DMS 273 (cell line): ENCODE results near the gene TERT.
"Not testable (repeated sequence)": the region's sequence is repeated elsewhere in the genome, so short reads cannot be mapped to it uniquely, and the experiment has no call there.

Source experiments
- DNase-seq: peaks from one replicate; lab custom pipeline; 2025; ENCODE audit not compliant: unreplicated experiment; lab: John Stamatoyannopoulos, UW

The TERT gene

DNA sequence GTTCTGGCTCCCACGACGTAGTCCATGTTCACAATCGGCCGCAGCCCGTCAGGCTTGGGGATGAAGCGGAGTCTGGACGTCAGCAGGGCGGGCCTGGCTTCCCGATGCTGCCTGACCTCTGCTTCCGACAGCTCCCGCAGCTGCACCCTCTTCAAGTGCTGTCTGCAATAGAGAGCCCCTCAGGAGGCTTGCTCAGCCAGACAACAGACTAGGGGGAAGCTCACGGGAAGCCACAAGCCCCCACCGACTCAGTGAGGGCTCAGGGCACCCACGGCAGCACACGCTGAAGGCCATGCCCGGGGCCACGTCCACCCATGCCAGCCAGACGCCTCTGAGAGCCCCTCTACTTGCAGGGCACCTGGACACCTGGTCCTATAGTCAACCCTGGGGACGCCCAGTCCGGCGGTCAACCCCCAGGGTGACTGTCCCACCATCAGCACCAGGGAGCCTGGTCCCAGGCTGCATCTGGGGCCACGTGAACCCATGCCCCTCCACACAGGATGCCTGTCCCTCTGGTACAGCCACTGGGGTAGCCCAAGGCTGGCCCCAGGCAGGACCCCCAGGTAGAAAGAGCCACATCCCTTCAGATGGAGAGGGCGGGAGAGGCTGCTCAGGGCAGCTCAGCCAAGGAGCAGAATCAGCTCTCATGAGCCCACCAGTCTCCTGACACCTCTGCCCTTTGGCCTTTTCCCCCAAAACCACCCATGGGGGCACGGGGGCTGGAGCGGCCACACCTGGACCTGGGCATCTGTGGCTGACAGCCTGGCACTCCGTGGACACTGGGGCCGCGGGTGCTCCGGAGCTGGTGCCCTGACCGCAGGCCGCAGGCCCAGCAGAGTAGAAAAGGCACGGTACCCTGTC, 14.5 kb downstream of the TERT start:
- no peak for DNase-seq

DNA sequence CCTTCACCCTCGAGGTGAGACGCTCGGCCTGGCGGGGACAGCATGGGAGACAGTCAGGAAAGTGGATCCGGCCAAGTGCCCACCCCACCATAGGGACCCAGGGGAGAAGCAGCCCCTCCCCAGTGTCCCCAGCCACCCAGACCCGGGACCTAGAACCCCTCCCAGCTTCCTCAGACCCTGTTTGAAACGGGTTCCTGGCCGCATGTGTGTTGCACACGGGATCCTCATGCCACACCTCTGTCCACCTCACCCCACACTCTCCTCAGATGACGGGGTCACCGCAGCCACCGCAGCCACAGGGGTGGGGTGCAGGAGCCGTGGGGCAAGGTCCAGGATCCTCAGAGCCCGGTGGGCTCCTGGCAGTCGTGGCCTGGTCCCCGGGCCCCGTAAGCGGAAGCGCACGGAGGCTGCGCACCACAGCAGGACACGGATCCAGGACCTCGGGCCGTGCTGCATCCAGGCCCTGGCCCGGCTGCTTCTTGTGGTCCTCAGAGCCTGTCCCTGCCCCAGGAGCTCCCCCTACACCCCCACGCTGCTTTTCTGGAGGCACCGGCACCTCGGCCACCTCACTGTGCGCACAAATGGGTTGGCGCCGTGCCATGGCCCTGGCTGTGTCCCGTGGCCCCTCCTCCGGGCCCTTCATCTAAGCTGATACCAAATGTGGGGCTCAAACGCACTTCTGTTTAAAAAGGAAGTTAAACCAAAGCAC, 15.3 kb downstream of the TERT start:
- no peak for DNase-seq

DNA sequence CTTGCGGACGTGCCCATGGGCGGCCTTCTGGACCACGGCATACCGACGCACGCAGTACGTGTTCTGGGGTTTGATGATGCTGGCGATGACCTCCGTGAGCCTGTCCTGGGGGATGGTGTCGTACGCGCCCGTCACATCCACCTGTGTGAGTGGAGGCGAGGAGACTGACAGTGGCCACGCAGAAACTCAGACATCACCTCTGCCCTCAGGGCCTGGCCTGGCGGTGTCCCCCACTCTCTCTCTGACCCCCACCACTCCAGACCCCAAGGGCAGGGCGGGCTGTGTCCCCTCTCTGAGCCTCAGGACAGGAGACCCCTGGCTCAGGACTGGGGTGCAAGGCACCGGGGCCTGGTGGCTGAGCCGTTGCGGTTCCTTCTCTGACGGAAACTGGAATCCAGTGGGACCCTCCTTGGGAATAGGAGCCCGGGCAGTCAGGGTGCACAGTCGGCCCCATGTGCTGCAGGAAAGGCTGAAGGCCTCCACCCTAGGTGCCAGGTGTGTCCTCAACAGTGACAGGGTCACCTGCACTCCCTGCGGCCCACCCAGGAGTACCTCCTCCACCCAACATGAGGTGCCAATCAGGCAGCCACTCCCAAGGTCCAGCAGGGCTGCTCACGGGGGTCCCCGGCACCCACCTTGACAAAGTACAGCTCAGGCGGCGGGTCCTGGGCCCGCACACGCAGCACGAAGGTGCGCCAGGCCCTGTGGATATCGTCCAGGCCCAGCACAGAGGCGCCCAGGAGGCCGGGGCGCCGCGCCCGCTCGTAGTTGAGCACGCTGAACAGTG, 16.0 kb downstream of the TERT start:
- DNase-seq, result no peak

DNA sequence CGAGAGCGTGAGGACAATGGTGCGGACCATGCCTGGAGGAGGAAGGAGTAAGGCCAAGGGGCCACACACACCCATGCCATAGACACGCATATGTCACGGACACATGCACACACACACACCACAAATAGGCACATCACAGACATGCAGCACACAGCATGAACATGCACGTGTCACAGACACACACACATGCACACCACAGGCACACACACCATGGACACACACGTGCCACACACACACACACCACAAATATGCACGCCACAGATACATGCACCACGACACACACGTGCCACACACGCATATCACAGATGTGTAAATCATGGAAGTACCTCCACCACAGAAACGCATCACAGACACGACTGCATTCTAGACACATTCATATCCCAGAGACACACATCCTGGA, 16.7 kb downstream of the TERT start:
- DNase-seq, result no peak

DNA sequence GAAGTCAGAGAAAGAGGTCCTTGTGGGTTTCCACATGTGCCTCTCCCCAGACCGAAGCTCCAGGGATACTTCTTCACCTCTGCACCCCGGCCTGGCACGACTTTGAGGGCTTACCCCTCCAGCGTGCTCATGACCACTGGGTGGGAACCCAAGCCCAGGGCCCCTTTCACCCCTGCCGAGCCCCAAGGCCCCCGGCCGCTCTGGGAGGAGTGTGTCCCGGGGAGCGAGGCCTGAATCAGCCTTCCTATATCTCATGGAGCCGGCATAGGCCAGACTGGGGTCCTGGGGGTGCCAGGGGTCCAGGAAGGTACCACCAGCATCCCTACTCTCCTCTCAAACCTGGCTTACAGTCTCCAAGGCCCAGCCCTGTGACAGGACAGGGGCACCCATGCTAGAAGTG, 17.1 kb downstream of the TERT start:
- DNase-seq, result no peak

DNA sequence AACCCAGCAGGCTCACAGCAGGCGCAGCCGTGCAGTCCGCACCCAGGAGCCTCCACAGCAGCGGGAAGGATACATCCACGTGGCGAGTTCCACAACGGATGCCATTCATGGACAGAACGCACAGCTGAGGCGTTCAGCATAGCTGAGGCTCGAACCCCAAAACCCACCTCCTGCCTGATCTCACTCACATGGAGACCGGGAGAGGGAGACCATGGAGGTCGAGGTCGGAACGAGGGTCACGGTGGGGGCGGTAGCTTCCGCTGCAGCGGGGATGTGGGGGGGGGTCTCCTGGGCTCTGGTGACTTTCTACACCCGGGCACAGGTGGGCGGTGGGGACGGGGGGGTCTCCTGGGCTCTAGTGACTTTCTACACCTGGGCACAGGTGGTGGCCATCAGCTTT, 17.5 kb downstream of the TERT start:
- no peak for DNase-seq

DNA sequence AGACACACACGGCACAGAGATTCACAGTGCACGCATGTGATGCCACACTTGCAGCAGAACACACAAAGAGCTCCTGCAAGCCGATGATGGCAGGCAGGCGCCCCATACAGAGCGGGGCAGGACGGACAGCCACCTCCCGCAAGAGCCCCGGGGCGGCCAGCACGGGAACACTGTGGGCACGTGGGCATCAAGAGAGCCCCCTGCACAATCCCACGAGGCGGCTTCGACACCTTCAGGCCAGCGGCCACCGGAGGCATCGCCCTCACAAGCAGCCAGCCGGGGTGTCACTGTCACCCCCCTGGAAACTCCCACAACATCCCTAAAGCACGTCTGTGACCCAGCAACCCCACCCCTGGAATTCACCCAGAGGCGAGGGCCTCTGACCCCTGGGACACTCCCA, 17.9 kb downstream of the TERT start:
- no peak for DNase-seq

DNA sequence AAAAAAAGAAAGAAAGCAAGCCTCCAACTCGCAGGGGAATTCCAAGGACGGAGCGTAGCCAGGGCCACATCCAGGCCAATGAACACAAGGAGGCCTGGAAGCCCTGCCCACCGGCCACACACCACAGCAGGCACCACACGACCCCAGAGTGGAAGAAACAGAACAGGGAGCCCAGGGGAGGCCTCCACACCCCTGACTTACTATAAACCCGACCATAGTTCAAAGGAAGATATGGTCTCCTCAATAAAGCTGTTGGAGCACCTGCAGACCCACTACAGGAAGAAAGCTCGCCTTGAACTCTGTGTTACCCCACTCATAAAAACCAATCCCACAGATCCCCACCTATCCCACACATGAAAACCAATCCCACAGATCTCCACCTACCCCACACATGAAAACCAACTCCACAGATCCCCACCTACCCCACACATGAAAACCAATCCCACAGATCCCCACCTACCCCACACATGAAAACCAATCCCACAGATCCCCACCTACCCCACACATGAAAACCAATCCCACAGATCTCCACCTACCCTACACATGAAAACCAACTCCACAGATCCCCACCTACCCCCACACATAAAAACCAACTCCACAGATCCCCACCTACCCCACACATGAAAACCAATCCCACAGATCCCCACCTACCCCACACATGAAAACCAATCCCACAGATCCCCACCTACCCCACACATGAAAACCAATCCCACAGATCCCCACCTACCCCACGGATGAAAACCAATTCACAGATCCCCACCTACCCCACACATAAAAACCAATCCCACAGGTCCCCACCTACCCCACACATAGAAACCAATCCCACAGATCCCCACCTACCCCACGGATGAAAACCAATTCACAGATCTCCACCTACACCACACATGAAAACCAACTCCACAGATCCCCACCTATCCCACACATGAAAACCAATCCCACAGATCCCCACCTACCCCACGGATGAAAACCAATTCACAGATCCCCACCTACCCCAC, 19.2 kb downstream of the TERT start:
- DNase-seq, result not testable (repeated sequence)

DNA sequence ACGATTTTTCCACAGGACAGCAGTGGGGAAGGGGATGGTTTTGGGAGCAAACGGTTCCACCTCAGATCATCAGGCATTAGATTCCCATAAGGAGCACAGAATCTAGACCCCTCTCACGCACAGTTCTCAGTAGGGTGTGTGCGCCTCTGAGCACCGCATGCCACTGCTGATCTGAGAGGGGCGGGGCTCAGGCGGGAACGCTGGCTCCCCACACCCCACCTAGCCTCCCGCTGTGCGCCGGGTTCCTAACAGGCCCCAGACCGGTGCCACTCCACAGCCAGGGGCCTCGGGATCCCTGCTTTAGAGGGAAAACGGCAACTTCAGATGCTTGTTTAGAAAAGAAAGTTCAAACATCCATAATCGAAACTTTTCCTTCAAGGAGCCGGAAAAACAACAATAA, 20.4 kb downstream of the TERT start:
- no peak for DNase-seq

DNA sequence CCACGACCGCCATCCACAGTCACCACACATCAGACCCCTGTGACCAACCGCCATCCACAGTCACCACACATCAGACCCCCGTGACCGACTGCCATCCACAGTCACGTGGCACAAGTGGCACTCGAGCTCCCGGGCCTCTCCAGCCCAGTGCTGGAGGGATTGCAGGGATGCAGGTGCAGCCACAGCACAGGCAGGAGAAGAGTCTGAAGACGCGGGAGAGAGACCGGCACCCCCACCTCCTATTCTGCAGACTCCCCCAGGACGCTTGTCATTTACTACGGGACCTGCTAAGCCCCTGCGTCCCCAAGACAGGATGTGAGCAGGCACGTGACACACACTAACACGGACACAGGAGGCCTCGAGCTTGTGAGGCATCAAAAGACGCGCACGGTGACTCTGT, 21.1 kb downstream of the TERT start:
- DNase-seq, result no peak

DNA sequence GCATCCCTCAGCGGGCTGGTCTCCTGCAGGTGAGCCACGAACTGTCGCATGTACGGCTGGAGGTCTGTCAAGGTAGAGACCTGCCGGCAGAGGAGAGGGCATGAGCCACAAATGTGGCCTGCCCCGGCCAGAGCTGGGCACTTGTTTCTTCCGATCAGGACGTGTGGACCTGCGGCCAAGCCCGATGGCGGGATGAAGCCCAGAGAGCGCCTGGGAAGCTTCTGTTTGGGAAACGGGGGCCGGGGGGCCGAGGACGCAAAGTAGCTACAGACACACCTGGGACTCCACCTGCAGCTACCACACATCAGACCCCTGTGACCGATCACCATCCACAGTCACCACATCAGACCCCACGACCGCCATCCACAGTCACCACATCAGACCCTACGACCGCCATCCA, 22.7 kb downstream of the TERT start:
- no peak for DNase-seq

DNA sequence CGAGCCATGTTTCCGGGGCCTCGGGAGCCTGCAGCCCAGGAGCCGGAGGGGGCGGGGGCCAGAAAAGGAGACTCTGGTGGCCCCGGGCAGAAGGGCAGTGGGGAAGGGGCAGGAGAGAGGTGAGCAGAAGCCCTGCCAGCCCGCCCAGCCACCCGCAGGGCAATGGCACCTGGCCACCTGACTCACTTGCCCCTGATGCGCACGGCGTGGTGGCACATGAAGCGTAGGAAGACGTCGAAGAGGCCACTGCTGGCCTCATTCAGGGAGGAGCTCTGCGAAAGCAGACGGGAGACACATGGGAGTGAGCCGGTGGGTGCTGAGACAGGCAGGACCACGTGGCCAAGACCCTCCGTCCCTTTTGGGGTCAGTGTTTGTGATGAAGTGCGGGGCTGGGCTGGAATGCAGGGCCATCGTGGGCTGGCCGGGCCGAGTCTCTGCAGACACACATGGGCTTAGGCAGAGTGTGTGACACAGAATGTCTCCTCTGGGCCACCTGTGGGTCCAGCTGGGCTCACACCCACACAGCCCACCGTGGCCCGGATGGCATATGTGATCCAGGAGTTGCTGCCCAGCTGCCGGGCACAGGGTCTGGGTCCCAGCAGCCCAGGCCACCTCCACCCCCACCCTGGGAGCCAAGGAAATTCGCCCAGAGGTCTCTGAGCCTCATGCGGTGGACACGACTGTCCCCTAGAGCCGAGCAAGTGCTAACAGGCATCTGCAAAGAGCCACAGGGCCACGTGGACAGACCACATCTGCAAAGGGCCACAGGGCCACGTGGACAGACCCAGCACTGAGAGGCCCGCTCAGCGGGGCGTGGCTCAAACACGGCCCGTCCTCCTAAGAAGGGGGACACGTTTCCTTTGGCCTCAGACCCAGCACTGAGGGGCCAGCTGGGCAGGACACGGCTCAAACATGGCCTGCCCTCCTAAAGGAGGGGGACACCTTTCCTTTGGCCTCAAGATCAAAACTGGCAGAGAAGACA, 23.6 kb downstream of the TERT start:
- no peak for DNase-seq

DNA sequence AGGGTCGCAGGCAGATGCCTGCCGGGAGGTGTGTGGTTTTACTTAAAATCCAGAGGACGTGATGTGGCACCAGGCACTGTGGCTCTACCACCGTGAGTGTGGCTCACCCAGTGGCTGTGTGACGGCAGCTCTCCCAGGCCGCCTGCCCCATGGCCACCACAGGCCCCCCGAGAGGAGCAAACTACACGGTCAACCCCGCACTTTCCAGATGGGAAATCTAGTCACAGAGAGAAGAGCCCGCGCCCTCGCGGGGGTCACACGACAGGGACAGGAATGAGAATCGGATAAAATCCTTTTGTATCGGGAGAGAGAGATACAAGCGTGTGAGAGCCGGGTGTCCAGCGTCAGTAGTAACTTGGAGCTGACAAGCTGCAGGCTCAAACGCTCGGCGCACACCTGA, 24.4 kb downstream of the TERT start:
- DNase-seq, result no peak

DNA sequence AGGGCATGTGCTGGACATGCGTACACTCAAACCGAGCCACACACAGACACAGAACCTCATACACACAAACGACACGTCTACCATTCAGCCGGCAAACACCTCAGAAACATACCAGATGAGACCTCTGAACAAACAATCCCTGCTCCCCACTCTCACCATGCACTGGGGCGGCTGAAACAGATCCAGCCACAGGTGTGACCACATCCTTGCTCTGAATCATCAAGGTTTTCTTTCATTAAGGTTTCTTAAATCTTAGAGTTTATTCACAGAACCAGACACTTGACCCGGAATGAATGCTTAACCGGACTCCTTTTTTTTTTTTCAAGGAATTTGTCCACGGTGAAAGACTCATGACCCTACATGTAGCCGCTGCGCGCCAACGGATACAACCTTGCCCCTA, 26.2 kb downstream of the TERT start:
- no peak for DNase-seq

DNA sequence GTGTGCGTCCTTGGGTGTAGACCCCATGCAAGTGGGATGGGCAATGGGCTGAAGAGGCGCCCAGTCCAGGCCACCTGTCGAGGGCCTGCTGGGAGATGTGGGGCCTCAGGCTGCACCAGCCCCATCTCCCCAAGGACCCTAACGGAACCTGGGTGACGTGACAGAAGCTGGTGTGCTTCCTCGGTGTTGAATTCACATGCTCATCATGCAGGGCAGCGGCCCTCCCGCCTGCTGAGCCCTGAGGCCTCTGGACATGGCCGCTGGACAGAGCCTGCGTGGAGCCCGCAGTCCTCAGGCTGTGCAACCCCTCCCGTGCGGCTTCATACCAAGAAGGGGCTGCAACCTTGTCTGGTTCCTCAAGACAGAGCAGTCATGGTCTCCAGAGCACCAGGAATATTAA, 26.8 kb downstream of the TERT start:
- DNase-seq, result no peak

DNA sequence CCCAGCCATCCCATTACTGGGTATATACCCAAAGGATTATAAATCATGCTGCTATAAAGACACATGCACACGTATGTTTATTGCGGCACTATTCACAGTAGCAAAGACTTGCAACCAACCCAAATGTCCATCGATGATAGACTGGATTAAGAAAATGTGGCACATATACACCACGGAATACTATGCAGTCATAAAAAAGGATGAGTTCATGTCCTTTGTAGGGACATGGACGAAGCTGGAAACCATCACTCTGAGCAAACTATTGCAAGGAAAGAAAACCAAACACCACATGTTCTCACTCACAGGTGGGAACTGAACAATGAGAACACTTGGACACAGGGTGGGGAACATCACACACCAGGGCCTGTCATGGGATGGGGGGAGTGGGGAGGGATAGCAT, 27.4 kb downstream of the TERT start:
- not testable (repeated sequence) for DNase-seq

DNA sequence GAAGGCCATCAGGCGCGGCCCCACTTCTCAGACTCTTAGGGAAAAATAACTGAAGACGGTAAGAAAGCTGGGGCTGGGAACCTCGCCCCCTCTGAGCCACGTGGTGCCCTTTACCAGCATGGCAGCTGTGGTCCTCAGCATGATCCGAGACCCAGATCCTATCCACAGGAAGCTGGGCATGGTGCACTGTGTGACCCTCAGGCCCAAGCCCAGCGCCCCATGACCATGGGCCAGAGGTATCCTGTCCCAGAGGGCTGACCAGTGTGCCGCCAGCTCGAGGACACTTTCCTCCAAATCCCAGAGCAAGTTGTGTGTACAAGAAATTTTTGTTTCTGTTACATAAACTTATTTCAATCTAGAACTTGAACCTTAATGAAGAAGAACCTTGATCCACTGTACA, 28.1 kb downstream of the TERT start:
- DNase-seq, result no peak

DNA sequence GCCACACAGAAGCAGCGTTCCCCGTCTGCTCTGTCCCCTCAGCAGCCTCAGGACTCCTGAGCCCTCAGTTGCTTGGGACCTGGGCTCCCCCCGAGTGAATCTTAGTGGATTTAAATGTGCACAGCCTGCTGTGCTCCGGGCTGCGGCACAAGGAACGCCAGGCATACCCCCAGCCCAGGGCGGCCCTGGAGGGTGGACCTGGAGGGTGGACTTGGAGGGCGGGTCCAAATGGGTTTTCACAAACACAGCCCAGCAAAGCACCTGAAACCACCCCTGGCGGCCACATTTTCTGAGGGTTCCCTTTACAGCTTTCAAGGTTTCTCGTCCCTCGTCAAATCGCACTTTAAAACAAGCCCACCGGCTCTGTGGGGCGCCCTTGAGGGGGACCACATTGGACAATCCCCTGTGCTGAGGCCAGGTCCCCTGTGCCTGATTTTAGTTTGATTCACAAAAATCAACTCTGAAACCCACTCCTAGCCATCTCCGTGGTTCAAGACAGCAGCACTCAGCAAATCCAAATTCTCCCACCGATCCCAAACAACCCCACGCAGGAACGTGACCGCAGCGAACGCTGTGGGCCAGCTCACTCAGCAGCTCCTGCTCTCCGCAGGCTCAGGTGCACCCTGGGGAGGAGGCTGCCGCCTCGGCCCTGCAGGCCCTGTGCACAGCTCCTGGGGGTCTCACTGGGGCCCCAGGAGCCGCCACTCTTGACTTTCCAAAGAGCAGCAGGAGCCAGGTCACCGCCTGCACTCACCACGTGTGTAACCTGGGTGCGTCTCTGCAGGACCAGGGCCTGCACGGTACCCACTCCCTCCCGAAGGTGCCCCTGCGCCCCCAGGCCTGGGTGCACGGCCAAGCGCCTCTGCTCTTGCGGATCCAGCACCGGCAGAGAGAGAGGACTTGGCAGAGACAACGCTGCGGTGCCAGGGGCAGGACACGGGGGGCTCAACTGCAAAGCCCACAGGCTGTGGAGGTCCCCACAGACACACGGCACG, 29.1 kb downstream of the TERT start:
- DNase-seq, result no peak
